K562 (cell line): ENCODE results near the gene NDUFV2. TPM values are rescaled to one million over a fixed set of nuclear protein-coding genes. Genes with fewer than 3 reads are reported as not detected.

Experiments used
- FOXM1 ChIP-seq, 2 experiments: fragments of 450-650 bp in 1 of 2; sonication (generic) in 1 of 2; formaldehyde crosslinking in 1 of 2; IDR thresholded peaks; 2 replicates each; pipeline versions ENCODE4 v1.6.1 to v1.9.0; 2017 to 2022; ENCODE audit warnings: low read depth in 2 of 2, mild to moderate bottlenecking in 2 of 2, missing genetic modification reagents in 1 of 2, moderate library complexity in 1 of 2
- ZBTB40 ChIP-seq, 2 experiments: fragments of 450-650 bp in 1 of 2; sonication (generic) in 1 of 2; formaldehyde crosslinking in 1 of 2; IDR thresholded peaks; 2 replicates each; pipeline versions ENCODE4 v1.7.1 to v1.9.0; 2016 to 2022; ENCODE audit warnings: inconsistent platforms in 1 of 2, mild to moderate bottlenecking in 1 of 2, missing genetic modification reagents in 1 of 2
- polyA plus RNA-seq, 8 experiments: library from polyadenylated mRNA; depleted of rRNA in 4 of 8; stranded (reverse) in 5 of 8; unstranded in 3 of 8; fragments of >200 nt; fragmentation: Nextera tagmentation in 2 of 8; fragmentation: Illumina TruSeq in 1 of 8; extraction: Ambion mirVana in 2 of 8; extraction: Trizol in 1 of 8; gene quantifications; 2 replicates each; pipeline versions ENCODE4 v1.2.1 to v1.2.3, GENCODE V29; 2011 to 2014; ENCODE audit warnings: inconsistent platforms in 1 of 8, missing spikeins in 1 of 8
- total RNA-seq, 7 experiments: library from RNA; depleted of rRNA in 6 of 7; stranded (reverse); fragments of >200 nt in 6 of 7; fragmentation: Illumina TruSeq in 2 of 7; extraction: Trizol in 2 of 7; gene quantifications; 2 replicates each; pipeline versions ENCODE4 v1.2.1 to v1.2.3, GENCODE V29; 2011 to 2021; ENCODE audit warnings: low replicate concordance in 1 of 7
- TF ChIP-seq, protein P1 (sequence below): fragments of 250-450 bp; sonication (Bioruptor Pico); IDR thresholded peaks from 2 replicates; pipeline ENCODE4 v1.4.0; 2020; ENCODE audit warnings: borderline replicate concordance

The NDUFV2 gene
- total and polyA plus RNA-seq, 9 of the 15 experiments (the other 6 are each of a cell fraction or from before 2014, with no cell fraction given) = 213 to 550 (median 384) TPM

DNA sequence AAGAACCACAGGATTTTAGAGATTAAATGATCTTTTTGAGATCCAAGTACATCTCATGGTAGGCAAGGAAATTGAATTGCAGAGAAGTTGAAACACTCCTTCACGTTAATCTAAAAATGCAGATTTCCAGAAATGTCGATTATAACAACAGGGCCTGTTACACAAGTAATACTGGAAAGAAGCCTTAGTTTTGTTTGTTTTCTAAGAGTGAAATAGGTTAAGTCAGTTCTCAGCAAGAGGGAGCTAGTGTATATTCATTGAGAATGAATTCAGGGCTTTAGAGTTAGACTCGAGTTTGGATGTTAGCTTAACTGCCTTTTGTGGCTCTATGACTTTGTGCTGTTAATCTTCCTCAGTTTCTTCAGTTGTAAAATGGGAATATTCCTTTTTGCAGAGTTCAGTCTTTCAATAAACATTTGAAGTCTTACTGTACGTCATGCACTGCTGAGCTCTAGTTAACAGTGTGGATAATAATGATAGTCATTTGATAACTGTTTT, 926 bp downstream of the NDUFV2 start (continued):
- no peak for TF ChIP-seq FOXM1 (IDR thresholded peaks at IDR 0.05; ENCODE audit: low read depth)
- no peak for TF ChIP-seq FOXM1 (CRISPR knock-in tag; IDR thresholded peaks at IDR 0.05; ENCODE audit: low read depth)
- TF ChIP-seq, protein P1, sequence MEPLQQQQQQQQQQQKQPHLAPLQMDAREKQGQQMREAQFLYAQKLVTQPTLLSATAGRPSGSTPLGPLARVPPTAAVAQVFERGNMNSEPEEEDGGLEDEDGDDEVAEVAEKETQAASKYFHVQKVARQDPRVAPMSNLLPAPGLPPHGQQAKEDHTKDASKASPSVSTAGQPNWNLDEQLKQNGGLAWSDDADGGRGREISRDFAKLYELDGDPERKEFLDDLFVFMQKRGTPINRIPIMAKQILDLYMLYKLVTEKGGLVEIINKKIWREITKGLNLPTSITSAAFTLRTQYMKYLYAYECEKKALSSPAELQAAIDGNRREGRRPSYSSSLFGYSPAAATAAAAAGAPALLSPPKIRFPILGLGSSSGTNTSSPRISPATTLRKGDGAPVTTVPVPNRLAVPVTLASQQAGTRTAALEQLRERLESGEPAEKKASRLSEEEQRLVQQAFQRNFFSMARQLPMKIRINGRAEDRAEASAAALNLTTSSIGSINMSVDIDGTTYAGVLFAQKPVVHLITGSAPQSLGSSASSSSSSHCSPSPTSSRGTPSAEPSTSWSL (CRISPR knock-in tag) = no peak
- TF ChIP-seq ZBTB40 (IDR thresholded peaks at IDR 0.05) = 0 out of 2 replicates have a peak, but pooled peaks have one; percentile 4
- TF ChIP-seq ZBTB40 (CRISPR knock-in tag; IDR thresholded peaks at IDR 0.05) = no peak
- TF ChIP-seq, all 486 proteins: peak for 24
